Choroid plexus epithelial cell (primary cell): Measurements from ENCODE around the gene DDIT3.
A peak's percentile ranks its signal among the peaks of the same experiment; 100 is the strongest.

ENCODE experiments used
- DNase-seq: peaks from one replicate; pipeline ENCODE4 v3.0.0-alpha.2; 2010; ENCODE audit warnings: low read depth
- H3K4me3 ChIP-seq: 2 replicates; pipeline ENCODE4 v1.5.1; 2011; ENCODE audit warnings: low read depth, mild to moderate bottlenecking, control low read depth, low read length, moderate library complexity
- CTCF ChIP-seq: conservative IDR thresholded peaks from 2 replicates; pipeline ENCODE4 v1.5.1; 2011; ENCODE audit warnings: low read depth, mild to moderate bottlenecking, control low read depth, inconsistent platforms, low read length, moderate library complexity

Gene DDIT3

GRCh38 chr12:57475271-57476161, 44.8 kb downstream of the DDIT3 start:
- peak; percentile 52 for DNase-seq
- TF ChIP-seq CTCF, result no peak
- peak overlapping the region; percentile 28 for H3K4me3 ChIP-seq

GRCh38 chr12:57474862-57475261, 45.5 kb downstream of the DDIT3 start:
- TF ChIP-seq CTCF, result no peak
- no peak for DNase-seq
- H3K4me3 ChIP-seq, result no peak overlapping the region

- no peak for TF ChIP-seq CTCF
- no peak overlapping the region for H3K4me3 ChIP-seq
- DNase-seq, result no peak
Observed at GRCh38 chr12:57474430-57474829, 45.9 kb downstream of the DDIT3 start.

- no peak for DNase-seq
- TF ChIP-seq CTCF, result no peak
- no peak overlapping the region for H3K4me3 ChIP-seq
Observed at GRCh38 chr12:57473886-57474285, 46.4 kb downstream of the DDIT3 start.

- DNase-seq, result no peak
- TF ChIP-seq CTCF, result no peak
- no peak overlapping the region for H3K4me3 ChIP-seq
Observed at GRCh38 chr12:57473392-57473791, 46.9 kb downstream of the DDIT3 start.

GRCh38 chr12:57472391-57472790, 47.9 kb downstream of the DDIT3 start:
- TF ChIP-seq CTCF, result no peak
- DNase-seq, result no peak

GRCh38 chr12:57471661-57472060, 48.7 kb downstream of the DDIT3 start:
- no peak for TF ChIP-seq CTCF
- DNase-seq, result no peak
- no peak overlapping the region for H3K4me3 ChIP-seq

More at GRCh38 chr12:57472391-57472790, 47.9 kb downstream of the DDIT3 start:
- no peak overlapping the region for H3K4me3 ChIP-seq
